ENCODE data around the gene ZNF616.

DNA sequence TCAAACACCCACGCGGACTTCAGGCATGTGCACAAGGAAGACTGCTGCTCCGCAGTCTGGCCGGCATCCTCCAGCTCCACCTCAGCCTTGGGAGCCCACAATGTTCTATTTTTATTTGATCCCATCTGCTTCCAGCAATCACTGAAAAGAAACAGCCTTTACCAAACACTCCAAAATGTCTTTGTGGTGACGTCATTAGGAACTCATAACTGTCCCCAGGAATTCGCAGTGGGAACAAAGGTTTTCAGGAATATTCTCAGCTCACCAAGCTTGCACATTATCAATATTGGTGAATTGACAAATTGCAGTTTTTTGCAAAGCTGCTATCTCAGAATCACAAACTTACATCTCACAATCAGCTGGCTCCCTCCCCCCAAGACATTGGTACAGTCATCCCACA, 29.0 kb downstream of the ZNF616 start:
- TF ChIP-seq ZBTB7A (IDR thresholded peaks at IDR 0.05; ENCODE audit: low read depth) (no peak), FOXM1 (IDR thresholded peaks at IDR 0.05; ENCODE audit: borderline replicate concordance, low read depth) (no peak), CEBPB (IDR thresholded peaks at IDR 0.05) (no peak), EGR1 (IDR thresholded peaks at IDR 0.05) (no peak), YY1 (IDR thresholded peaks at IDR 0.05; ENCODE audit: low read depth) (no peak)
- TF ChIP-seq, protein P1, sequence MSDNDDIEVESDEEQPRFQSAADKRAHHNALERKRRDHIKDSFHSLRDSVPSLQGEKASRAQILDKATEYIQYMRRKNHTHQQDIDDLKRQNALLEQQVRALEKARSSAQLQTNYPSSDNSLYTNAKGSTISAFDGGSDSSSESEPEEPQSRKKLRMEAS (IDR thresholded peaks at IDR 0.05) = no peak
